Inflammatory macrophage treated with lipopolysaccharide for 1 hour (primary cell): ENCODE results near the gene HPS3.
A peak's percentile ranks its signal among the peaks of the same experiment; 100 is the strongest.

ENCODE experiments used
- DNase-seq, 2 donors: peaks; one replicate each; pipeline ENCODE4 v3.0.0-alpha.2; 2020 to 2022

The HPS3 gene

DNA sequence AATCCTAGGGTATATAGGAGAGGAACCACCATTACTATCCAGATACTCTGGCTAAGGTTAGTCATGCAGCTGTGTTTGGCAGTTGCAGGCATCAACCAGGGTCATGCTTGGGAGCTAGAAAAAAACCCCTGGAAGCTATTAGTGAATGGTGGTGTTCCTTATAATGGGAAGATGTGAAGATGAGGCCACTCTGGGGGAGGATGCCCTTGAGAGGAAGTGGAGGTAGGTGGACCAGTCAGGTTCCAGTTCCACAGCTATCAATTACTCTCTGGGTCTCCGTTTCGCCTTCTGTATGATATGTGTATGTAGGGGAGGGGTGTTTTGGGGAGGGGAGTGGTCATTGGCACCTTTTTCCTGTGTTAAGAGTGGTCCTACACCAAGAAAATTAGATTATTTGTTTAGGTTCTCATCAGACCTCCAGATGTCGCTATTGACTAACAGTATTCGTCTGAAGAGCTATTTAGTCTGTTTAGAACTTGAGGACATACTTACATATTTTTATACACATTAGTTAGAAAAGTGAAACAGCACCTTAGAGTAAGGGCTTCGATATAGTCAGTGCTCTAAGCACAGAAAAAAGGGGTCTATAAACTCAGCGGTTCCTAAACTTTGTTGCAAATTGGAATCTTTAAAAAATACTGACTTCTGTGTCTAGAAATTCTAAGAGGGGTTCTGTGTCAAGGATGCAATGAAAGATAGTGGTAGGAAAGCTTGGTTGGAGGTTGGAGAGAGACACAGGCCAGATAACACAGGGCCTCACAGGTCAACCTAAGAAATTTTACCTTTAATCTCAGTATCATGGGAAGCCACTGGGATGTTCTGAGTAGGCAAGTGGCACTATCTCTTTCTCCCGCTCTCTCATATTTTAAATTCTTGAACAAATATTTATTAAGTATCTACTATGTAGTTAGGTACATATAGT lies 9.1 kb upstream of the HPS3 start:
- peak; percentile 47 to 83 for DNase-seq

DNA sequence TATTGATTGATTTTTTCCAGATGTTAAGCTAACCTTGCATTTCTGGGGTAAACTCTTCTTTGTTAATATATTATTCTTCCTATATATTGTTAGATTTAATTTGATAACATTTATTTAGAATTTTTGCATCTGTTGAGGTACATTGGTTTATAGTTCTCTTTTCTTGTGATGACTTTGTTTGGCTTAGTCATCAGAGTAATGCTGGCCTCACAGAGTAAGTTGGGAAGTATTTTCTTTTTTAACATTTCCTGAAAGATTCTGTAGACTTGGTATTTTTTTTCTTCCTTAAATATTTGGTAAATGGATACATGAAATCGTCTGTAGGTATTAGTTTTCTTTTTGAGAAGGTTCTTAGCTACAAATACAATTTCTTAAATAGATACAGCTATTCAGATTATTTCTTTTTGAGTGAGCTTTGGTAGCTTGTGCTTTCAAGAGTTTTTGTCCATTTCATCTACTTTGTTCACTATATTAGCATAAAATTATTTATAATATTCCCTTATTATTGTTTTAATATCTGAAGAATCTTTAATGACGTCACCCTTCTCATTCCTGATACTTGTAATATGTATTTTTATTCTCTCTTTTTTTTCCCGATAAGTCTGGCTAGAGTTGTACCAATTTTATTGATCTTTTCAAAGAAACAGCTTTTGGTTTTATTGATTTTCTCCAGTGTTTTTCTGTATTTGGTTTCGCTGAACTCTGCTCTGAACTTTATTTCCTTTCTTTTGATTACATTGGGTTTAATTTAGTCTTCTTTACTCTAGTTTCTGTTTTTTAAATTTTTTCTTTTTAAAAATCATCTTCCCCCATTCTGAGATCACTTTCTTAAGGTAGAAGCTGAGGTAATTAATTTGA lies 6.5 kb upstream of the HPS3 start:
- peak; percentile 16 to 18 for DNase-seq

DNA sequence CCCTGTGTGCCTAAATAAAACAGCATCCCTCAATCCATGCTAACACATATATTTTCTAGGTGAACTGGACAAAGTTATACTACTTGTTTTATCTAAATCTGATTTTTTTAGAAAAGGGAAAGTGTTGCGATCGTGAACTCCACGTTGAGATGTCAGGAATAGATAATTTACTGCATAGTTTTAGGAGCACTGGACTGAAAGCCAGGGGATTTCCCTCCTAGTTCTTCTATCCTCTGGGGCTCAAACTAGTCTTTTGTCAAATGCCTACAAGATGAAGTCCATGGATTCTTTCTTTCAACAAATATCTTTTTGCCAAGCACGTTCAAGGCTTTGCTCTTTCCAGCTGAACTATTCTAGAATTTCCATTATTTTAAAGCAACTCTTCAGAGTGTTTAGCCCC lies 617 bp upstream of the HPS3 start:
- DNase-seq, result no peak

DNA sequence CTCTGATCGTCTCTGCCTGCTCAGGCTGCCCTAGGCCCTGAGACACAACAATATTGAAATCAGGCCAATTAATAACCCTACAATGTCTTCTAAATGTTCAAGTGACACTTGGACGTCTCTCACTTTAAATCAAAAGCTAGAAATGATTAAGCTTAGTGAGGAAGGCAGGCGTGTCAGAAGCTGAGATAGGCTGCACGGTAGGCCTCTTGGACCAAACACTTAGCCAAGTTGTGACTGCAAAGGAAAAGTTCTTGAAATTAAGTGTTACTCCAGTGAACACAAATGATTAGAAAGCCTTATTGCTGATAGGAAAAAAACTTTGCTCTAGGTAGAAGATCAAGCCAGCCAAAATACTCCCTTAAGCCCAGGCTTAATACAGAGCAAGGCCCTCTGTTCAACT lies 2.2 kb downstream of the HPS3 start:
- DNase-seq, result no peak

DNA sequence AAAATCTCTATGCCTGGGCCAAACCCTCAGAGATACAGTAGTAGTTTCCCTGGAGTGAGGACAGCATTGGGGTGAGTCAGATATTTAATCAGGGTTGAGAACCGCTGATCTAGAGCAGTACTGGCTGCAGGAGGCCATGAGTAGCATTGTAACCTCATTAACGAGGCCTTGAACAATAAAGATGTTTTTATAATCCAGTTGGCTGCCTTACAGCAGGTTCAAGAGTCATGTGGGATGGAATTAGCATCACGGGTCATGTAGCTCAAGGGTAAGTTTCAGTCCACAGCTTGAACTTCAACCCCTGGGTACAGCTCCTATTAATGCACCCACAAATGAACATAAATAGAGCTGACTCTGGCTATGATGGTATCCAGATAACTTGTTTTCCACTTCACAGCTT lies 5.1 kb downstream of the HPS3 start:
- DNase-seq, result no peak

DNA sequence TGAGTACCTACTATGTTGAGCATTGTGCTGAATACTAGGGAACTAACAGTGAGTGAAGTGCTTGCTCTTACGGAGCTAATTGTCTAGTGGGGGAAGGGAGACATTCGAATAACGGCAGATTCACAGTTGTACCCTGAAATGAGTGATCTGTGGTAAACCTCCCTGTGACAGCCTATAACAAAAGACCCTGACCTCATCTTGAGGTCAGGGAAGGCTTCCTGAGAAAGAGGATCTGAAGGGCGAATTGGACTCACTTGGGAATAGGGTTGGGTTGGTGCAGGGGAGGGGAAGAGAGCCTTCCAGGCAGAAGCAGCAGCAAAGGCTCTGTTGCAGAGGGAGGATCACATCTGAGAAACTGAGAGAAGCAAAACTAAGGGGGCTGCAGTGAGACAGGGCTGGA lies 13.2 kb downstream of the HPS3 start:
- no peak for DNase-seq

DNA sequence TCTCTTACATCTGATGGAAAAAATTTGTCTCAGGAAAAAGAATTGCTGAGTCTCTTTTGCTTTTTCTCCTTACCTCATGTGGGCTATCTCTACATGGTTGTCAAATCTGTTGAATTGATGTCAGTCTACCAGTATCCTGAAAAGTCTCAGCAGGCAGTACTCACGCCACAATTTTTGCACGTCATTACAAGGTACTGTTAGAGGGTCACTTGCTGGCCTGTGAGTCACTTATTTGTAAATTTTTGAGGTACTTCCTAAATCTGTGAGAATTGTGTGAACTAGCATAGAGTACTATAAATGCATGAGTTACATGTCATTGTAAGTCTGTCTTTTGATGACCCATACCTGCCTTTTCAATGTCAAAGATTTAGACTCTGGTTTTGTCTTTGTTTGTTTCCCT lies 15.9 kb downstream of the HPS3 start:
- peak; percentile 67 to 88 for DNase-seq

DNA sequence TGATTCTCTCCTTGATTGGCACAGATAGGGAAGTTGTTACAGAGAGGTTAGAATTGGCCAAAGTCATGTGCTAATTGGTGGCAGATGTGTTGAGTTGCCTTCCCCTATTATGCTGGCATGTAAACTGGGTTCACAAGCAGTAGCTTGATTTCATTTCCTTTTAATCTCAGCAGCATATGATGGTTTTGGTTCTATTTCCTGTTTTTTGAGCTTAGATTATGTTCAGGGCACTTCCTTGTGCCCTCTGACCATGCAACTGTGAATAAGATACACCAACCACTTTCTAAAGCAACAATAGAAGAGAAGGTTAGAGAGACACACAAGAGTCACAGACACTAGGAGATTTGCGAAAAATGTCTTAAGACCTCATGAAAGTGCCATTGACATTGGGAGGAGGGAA lies 16.5 kb downstream of the HPS3 start:
- DNase-seq, result peak; percentile 77 to 91

DNA sequence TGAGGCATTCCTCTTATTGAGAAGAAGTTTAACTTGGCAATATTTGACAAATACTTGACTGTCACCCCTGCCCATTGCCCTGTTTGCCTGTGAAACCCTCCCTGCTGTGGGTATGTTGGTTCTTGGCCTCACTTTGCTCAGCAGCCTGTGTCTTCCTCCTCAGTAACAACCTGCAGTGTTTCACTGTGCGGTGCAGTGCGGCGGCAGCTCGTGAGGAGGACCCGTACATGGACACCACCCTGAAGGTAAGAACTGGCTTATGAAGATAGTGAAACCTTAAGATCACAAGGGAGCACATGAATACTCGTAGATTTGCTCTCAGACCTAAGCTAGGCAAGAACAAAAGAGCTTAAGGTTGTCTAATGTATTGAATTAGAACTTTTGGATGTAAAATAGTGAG lies 21.0 kb downstream of the HPS3 start:
- DNase-seq, result no peak

DNA sequence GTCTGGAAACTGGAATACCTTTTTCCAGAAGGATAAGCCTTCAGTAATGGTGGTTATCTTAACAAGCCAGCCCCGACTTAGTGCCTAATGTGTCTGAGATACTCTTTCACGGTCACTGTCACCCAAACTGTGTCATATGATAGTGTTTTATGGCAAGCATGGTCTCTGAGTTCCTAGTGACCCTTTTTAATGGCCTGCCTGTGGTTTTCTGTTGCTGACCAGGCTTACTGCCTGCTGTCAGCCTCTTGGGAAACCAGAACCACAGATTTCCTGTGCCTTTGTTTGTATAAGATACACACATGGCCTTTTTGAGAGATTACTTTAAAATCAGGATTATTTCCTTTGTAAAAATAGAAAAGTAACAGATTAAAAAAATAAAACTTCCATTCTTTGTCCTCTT lies 22.4 kb downstream of the HPS3 start:
- peak in 1 of 2 donors; percentile 27 for DNase-seq

DNA sequence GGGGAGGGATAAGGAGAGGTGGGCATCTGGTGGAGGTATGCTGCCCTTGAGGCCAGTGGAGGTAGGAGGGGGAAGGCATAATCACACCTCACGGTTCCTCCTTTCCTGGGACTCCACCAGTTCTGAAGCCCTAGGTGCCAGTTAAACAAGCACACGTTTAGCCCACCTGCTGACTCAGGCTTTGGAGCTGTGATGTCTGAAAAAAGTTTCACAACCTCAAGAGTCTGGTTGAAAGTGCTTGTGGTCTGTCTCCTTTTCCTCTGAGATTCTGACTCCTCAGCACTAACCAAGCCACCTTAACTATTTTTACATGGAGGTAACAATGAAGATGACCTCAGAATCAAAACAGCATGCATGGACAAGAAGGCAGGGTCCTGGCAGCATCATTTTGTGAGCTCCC lies 23.0 kb downstream of the HPS3 start:
- no peak for DNase-seq

DNA sequence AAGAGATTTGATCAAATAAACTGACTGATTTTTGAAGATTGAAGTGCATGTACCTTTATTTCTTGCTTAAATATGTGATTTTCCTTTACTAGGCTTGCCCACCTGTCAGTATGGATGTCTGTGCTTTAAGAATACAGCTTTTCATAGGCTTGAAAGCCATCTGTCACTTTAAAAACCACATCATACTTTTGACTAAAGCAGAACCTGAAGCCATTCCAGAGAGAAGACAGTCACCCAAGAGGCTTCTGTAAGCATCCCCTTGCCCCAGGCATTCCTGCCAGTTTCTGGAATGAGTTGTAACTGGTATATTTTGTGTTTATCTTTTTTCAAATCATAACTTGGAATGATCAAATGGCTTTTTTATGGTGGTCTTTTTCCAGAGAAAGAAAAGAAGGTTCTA lies 24.0 kb downstream of the HPS3 start:
- DNase-seq, result no peak

DNA sequence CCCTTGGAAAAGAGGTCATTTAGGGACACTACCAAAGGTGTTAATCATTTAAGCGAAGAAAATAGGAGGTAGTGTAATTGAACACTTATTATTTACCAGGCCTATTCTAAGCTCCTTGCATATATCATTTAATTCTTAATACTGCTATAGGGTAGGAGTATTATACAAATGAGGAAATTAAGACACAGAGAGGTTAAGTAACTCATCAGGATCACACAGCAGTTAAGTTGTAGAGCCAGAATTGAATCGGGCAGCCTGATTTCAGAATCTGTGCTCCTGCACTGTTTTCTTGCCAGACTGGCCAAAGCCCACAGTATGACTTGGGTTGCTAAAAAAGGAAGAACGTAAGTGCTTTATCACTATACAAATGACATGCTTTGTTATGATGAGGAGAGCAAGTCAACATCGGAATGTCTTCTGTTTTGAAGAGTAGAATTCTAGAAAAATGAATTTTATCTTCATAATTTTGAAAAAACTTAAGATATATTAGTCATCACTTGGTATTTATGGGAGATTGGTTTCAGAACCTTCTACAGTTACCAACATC lies 31.4 kb downstream of the HPS3 start:
- DNase-seq, result no peak

DNA sequence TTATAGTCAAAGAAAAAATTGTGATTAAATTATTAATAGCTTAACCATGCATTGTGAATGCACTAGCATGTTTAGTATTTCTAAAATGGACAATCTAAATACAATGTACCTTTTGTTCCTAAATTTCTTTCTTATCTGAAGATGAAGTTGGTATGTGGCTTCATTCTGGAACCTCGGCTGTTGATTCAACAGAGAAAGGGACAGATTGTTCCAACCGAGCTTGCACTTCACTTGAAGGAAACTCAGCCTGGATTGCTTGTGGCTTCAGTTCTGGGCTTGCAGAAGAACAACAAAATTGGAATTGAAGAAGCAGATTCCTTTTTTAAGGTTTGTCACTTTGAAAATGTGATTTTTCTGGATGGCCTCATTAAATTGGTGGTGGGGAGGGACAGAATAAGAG lies 32.6 kb downstream of the HPS3 start:
- no peak for DNase-seq

DNA sequence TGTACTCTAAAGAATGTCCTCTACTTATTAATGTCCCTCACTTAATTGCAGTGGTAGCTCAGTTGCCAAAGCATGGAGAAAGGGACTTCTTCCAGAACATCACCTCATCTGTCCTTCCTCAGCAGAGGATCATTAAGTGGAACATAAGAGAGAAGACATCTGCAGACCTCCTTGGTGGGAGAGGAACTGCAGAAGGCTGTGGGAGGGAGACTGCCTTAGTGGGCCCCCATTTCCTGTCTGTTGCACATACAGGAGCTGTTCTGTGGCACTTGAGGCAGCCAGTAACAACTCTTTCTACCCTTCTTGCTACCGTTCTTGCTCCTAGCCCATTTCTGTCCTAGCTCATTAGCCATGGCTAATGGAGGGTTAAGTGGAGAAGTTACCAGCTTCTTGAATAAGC lies 33.6 kb downstream of the HPS3 start:
- DNase-seq, result no peak

DNA sequence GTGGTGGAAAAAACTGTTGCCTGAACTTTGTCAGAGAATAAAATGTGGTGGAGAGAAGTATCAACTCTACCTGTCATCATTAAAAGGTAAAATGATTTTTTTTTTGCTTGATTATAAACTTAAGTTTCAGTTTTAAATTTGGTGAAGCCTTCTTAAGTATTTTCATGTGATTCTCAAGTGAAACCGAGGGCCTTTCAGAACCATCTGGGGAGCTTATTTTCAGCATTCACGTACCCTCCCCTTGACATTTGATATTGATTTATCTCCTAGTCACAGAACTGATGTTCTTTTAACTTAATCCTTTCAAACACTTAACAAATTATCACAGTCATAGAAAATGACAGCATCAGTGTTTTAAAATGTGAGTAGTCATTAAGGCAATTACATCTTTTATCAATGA lies 38.5 kb downstream of the HPS3 start:
- no peak for DNase-seq

DNA sequence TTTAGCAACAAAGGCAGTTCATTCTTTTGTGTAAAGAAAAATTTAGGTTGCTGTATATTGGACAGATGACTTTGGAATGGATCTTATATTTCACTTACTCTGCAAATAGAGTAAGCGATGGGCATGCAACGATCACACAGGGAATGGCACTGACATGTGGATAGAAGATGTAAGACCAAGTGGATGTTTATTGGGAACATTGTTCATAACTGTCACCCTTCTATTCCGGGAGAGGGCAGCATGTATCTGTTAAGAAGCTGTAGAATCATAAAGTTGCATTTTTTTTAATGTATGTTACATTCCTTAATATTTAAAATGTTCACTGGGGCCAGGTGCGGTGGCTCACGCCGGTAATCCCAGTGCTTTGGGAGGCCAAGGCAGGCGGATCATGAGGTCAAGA lies 41.2 kb downstream of the HPS3 start:
- DNase-seq, result no peak

DNA sequence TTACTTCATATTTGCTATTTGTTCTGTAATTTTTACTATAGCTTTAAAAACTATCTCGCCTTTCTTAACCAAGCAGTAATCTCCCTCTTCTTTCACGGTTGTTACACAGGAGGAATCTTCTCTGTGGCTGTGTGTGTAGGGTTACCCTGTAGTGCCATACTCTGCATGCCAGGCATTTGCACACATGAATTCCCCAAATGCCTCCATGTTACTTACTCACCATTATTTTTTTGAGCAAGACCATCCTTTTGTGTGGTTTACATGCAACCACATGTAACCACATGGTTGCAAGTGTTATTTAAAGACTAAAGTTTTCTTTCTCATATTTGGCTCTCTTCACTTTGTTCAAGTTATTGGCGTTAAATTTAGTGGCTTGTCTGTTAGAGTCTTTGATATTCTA lies 45.5 kb downstream of the HPS3 start:
- no peak for DNase-seq

DNA sequence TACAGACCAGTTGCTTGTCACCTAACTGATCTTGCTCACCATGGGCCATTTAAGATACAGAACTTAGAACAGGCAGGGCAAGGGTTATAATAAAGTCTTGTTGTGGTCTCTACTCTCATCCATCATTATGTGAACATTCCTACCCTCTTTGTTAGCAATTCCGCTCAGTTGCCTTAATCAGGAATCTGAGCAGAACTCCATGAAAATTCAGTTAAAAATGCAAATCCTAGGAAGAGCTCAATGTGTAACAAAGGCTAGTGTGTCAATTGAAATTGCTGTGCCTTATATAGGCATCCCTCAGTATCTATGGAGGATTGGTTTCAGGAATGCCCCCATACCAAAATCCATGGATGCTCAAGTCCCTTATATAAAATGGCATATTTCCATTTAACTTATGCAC lies 47.7 kb downstream of the HPS3 start:
- DNase-seq, result no peak

DNA sequence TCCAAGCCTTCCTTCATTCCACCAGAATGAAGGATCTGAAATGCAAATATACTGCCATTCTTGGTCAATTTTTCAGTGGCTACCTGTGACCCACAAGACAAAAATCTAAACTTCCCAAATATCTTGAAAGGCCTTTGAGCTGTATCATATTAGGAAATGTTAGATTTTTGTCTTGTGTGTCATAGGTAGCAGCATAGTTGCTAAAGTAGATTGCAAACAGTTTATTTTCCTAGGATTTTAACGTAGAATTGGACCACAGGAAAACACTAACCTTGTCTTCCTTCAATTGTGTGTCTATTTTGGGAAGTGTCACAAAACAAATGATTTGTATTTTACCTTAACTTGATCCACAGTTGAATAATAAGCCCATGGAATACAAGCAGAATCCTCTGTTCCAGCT lies 49.8 kb downstream of the HPS3 start:
- peak; percentile 3 to 49 for DNase-seq

DNA sequence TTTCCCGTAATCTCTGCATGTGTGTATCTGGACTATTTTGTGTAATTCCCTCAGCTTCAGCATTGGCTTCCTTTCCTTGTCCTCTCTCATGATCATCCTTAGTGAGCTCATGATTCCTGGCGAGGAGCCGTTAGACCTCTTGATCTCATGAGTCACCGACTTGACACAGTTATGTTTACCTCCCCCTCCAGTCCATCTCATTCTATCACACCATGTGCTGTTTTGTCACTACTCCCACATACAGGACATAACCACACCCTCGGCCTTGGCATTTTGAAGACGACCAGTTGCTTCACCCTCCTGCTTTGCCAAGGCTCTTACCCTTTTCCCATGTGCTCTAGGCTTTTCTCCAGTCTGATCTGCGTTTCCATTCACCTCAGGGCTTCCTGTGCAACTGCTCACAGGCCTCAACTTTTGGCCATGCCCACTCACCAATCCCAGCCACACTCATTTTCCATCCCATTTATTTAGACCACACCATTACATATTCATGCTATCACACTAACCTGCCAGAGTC lies 50.7 kb downstream of the HPS3 start:
- DNase-seq, result peak; percentile 84 to 99

DNA sequence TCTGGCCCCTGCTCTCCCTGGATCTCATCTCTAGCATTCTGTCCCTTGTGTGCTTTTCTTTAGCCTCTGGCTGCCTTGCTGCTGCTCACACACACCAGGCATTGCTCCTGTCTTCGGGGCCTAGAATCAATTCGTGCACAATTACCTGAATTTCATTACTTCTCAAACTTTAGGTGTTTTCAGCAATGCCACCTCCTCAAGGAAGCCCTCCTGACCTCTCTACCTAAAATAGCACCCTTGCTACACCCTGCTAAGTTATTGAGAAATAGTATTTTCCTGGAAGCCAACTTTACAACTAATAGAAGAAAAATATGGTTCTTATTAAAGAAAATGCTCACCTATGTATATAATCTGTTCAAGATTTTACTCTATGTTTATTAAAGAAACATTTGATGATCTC lies 51.7 kb downstream of the HPS3 start:
- DNase-seq, result no peak

DNA sequence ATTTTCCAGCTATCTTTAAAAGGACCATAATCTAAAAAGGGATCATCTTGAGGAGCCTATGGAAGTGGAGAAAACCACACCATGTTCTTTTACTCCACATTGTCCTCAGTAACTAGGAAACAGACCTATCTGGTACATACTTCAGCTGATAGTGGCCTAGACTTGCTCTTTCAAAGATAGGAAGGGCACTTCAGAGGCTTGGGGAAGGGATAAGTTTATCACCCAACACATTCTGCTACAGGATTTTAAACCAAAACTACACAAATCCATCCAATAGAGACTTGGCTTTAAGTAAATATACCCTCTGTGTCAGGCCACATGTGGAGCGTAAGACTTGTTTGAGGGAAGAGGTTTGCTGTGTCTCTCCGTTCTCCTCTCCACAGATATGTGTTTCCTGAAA lies 56.8 kb downstream of the HPS3 start:
- no peak for DNase-seq

DNA sequence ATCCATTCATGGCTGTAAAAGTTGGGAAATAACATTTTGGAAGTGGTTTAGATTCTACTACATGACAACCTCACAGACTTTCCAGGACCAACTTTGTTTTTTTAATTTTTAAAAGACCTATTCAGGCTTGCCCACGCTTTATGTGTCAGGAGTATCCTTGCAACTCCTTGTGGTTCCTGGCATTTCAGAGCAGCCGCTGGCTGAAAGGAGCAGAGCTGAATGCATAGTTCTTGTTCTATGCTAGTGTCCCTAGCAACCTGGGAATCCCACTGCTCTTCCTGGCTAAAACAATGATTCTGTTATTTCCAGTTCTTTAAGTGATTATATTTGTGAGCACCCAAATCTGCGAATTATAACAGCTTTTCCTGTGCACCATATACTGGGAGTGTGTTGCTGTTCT lies 57.3 kb downstream of the HPS3 start:
- DNase-seq, result no peak
